DOHH2 (cell line): ENCODE results near the gene TTC28.

Experiments used
- CTCF ChIP-seq: fragments of 200-600 bp; sonication (generic); IDR thresholded peaks from one replicate; pipeline ENCODE4 v1.5.1; 2014; ENCODE audit warnings: antibody characterized with exemption, mild to moderate bottlenecking, low read depth, low read length; ENCODE audit not compliant: poor library complexity, severe bottlenecking
- EZH2phosphoT487 ChIP-seq: fragments of 200-600 bp; sonication (generic); IDR thresholded peaks from 2 replicates; pipeline ENCODE4 v1.6.1; 2017; ENCODE audit warnings: borderline replicate concordance, mild to moderate bottlenecking, antibody characterized with exemption, low read length, moderate library complexity, mixed read lengths

- no peak for TF ChIP-seq CTCF
- no peak for TF ChIP-seq EZH2phosphoT487
These were observed 305.8 kb downstream of the TTC28 start for GRCh38 chr22:28373831-28374230.
